Measurements from ENCODE around the gene TLE3.

The TLE3 gene

GRCh38 chr15:70078578-70079417 is 18.9 kb downstream of the TLE3 start:
- H3K4me1 ChIP-seq (ENCODE audit: control insufficient read depth, low read depth, low read length) = peaks cover 44% of the 10 kb centered on the region
- H3K4me3 ChIP-seq (ENCODE audit: low read length) = no peak overlapping the region
- H3K27me3 ChIP-seq (ENCODE audit: control insufficient read depth, insufficient read depth, low read length) = no peaks in the 10 kb centered on the region
- H3K36me3 ChIP-seq (ENCODE audit: control insufficient read depth, low read depth, low read length) = peaks cover 29% of the 10 kb centered on the region
- no peaks in the 10 kb centered on the region for H3K9me3 ChIP-seq (ENCODE audit: control insufficient read depth, low read depth, low read length)
- no peak overlapping the region for H3K27ac ChIP-seq (ENCODE audit: low read length)
- H3K9ac ChIP-seq (ENCODE audit: low read length) = no peak overlapping the region

GRCh38 chr15:70077188-70078147 is 20.2 kb downstream of the TLE3 start:
- no peaks in the 10 kb centered on the region for H3K9me3 ChIP-seq (ENCODE audit: control insufficient read depth, low read depth, low read length)
- peaks cover 34% of the 10 kb centered on the region for H3K4me1 ChIP-seq (ENCODE audit: control insufficient read depth, low read depth, low read length)
- peaks cover 38% of the 10 kb centered on the region for H3K36me3 ChIP-seq (ENCODE audit: control insufficient read depth, low read depth, low read length)
- H3K27ac ChIP-seq (ENCODE audit: low read length) = no peak overlapping the region
- H3K27me3 ChIP-seq (ENCODE audit: control insufficient read depth, insufficient read depth, low read length) = no peaks in the 10 kb centered on the region
- H3K4me3 ChIP-seq (ENCODE audit: low read length) = no peak overlapping the region
- no peak overlapping the region for H3K9ac ChIP-seq (ENCODE audit: low read length)

- H3K27ac ChIP-seq (ENCODE audit: low read length) = no peak overlapping the region
- H3K9me3 ChIP-seq (ENCODE audit: control insufficient read depth, low read depth, low read length) = no peaks in the 10 kb centered on the region
- H3K4me3 ChIP-seq (ENCODE audit: low read length) = no peak overlapping the region
- H3K36me3 ChIP-seq (ENCODE audit: control insufficient read depth, low read depth, low read length) = peaks cover 56% of the 10 kb centered on the region
- H3K4me1 ChIP-seq (ENCODE audit: control insufficient read depth, low read depth, low read length) = peaks cover 5% of the 10 kb centered on the region
- H3K27me3 ChIP-seq (ENCODE audit: control insufficient read depth, insufficient read depth, low read length) = no peaks in the 10 kb centered on the region
- no peak overlapping the region for H3K9ac ChIP-seq (ENCODE audit: low read length)
Observed at GRCh38 chr15:70074380-70074779, 23.3 kb downstream of the TLE3 start.

- Histone ChIP-seq H3K27me3 (ENCODE audit: control insufficient read depth, insufficient read depth, low read length) (no peaks in the 10 kb centered on the region), H3K4me1 (ENCODE audit: control insufficient read depth, low read depth, low read length) (no peaks in the 10 kb centered on the region), H3K27ac (ENCODE audit: low read length) (no peak overlapping the region), H3K9ac (ENCODE audit: low read length) (no peak overlapping the region), H3K36me3 (ENCODE audit: control insufficient read depth, low read depth, low read length) (peaks cover 65% of the 10 kb centered on the region), H3K9me3 (ENCODE audit: control insufficient read depth, low read depth, low read length) (no peaks in the 10 kb centered on the region), H3K4me3 (ENCODE audit: low read length) (no peak overlapping the region)
Observed at GRCh38 chr15:70072479-70072878, 25.2 kb downstream of the TLE3 start.

GRCh38 chr15:70071799-70072198 is 25.9 kb downstream of the TLE3 start:
- Histone ChIP-seq H3K27me3 (ENCODE audit: control insufficient read depth, insufficient read depth, low read length) (no peaks in the 10 kb centered on the region), H3K9me3 (ENCODE audit: control insufficient read depth, low read depth, low read length) (no peaks in the 10 kb centered on the region), H3K4me3 (ENCODE audit: low read length) (no peak overlapping the region), H3K27ac (ENCODE audit: low read length) (no peak overlapping the region), H3K36me3 (ENCODE audit: control insufficient read depth, low read depth, low read length) (peaks cover 66% of the 10 kb centered on the region), H3K4me1 (ENCODE audit: control insufficient read depth, low read depth, low read length) (no peaks in the 10 kb centered on the region), H3K9ac (ENCODE audit: low read length) (no peak overlapping the region)

GRCh38 chr15:70069716-70070115 is 28.0 kb downstream of the TLE3 start:
- Histone ChIP-seq H3K9ac (ENCODE audit: low read length) (no peak overlapping the region), H3K4me1 (ENCODE audit: control insufficient read depth, low read depth, low read length) (no peaks in the 10 kb centered on the region), H3K4me3 (ENCODE audit: low read length) (no peak overlapping the region), H3K27me3 (ENCODE audit: control insufficient read depth, insufficient read depth, low read length) (no peaks in the 10 kb centered on the region), H3K27ac (ENCODE audit: low read length) (no peak overlapping the region), H3K9me3 (ENCODE audit: control insufficient read depth, low read depth, low read length) (no peaks in the 10 kb centered on the region), H3K36me3 (ENCODE audit: control insufficient read depth, low read depth, low read length) (peaks cover 67% of the 10 kb centered on the region)

GRCh38 chr15:70068783-70069565 is 28.7 kb downstream of the TLE3 start:
- Histone ChIP-seq H3K4me1 (ENCODE audit: control insufficient read depth, low read depth, low read length) (no peaks in the 10 kb centered on the region), H3K9me3 (ENCODE audit: control insufficient read depth, low read depth, low read length) (no peaks in the 10 kb centered on the region), H3K27ac (ENCODE audit: low read length) (no peak overlapping the region), H3K9ac (ENCODE audit: low read length) (no peak overlapping the region), H3K27me3 (ENCODE audit: control insufficient read depth, insufficient read depth, low read length) (no peaks in the 10 kb centered on the region), H3K4me3 (ENCODE audit: low read length) (no peak overlapping the region), H3K36me3 (ENCODE audit: control insufficient read depth, low read depth, low read length) (peaks cover 60% of the 10 kb centered on the region)

- H3K27ac ChIP-seq (ENCODE audit: low read length) = no peak overlapping the region
- no peak overlapping the region for H3K9ac ChIP-seq (ENCODE audit: low read length)
- H3K4me3 ChIP-seq (ENCODE audit: low read length) = no peak overlapping the region
- no peaks in the 10 kb centered on the region for H3K4me1 ChIP-seq (ENCODE audit: control insufficient read depth, low read depth, low read length)
- no peaks in the 10 kb centered on the region for H3K27me3 ChIP-seq (ENCODE audit: control insufficient read depth, insufficient read depth, low read length)
- H3K9me3 ChIP-seq (ENCODE audit: control insufficient read depth, low read depth, low read length) = no peaks in the 10 kb centered on the region
- peaks cover 57% of the 10 kb centered on the region for H3K36me3 ChIP-seq (ENCODE audit: control insufficient read depth, low read depth, low read length)
Observed at GRCh38 chr15:70067681-70068080, 30.0 kb downstream of the TLE3 start.

- no peak overlapping the region for H3K9ac ChIP-seq (ENCODE audit: low read length)
- no peaks in the 10 kb centered on the region for H3K27me3 ChIP-seq (ENCODE audit: control insufficient read depth, insufficient read depth, low read length)
- H3K27ac ChIP-seq (ENCODE audit: low read length) = no peak overlapping the region
- H3K9me3 ChIP-seq (ENCODE audit: control insufficient read depth, low read depth, low read length) = no peaks in the 10 kb centered on the region
- H3K4me1 ChIP-seq (ENCODE audit: control insufficient read depth, low read depth, low read length) = no peaks in the 10 kb centered on the region
- H3K36me3 ChIP-seq (ENCODE audit: control insufficient read depth, low read depth, low read length) = peaks cover 54% of the 10 kb centered on the region
- no peak overlapping the region for H3K4me3 ChIP-seq (ENCODE audit: low read length)
Observed at GRCh38 chr15:70067011-70067410, 30.7 kb downstream of the TLE3 start.

GRCh38 chr15:70066447-70066846 is 31.3 kb downstream of the TLE3 start:
- Histone ChIP-seq H3K27ac (ENCODE audit: low read length) (no peak overlapping the region), H3K36me3 (ENCODE audit: control insufficient read depth, low read depth, low read length) (peaks cover 52% of the 10 kb centered on the region), H3K4me3 (ENCODE audit: low read length) (no peak overlapping the region), H3K9ac (ENCODE audit: low read length) (no peak overlapping the region), H3K4me1 (ENCODE audit: control insufficient read depth, low read depth, low read length) (no peaks in the 10 kb centered on the region), H3K27me3 (ENCODE audit: control insufficient read depth, insufficient read depth, low read length) (no peaks in the 10 kb centered on the region), H3K9me3 (ENCODE audit: control insufficient read depth, low read depth, low read length) (no peaks in the 10 kb centered on the region)

GRCh38 chr15:70066004-70066403 is 31.7 kb downstream of the TLE3 start:
- H3K4me3 ChIP-seq (ENCODE audit: low read length) = no peak overlapping the region
- no peaks in the 10 kb centered on the region for H3K27me3 ChIP-seq (ENCODE audit: control insufficient read depth, insufficient read depth, low read length)
- H3K36me3 ChIP-seq (ENCODE audit: control insufficient read depth, low read depth, low read length) = peaks cover 48% of the 10 kb centered on the region
- H3K4me1 ChIP-seq (ENCODE audit: control insufficient read depth, low read depth, low read length) = no peaks in the 10 kb centered on the region
- H3K9me3 ChIP-seq (ENCODE audit: control insufficient read depth, low read depth, low read length) = no peaks in the 10 kb centered on the region
- H3K27ac ChIP-seq (ENCODE audit: low read length) = no peak overlapping the region
- H3K9ac ChIP-seq (ENCODE audit: low read length) = no peak overlapping the region

Measured in iPS-18a (cell line).